ENCODE results near the gene PCCA.

DNA sequence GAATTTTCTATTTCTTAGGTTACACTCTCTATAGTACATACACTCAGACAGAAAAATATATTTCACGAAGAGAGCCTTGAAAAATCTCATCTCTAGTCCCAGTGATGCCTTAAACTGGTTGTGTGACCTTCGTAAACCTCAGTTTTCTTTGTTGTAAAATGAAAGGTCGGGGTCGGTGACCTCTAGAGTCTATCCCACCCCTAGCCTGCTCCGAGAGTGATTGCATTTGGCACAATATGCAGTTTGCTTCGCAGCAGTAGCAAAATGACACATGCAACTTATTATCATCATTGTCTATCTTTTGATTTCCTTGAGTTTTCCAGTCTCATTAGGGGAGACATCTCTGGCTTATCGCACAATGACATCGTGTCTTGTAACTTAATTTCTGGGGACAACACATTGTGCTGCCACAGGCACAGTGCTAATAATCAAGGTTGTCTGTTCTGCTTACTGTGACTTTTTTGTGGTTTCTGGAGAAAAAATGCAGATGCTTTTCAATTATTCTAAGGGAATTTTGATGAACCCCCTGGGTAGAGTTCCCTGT is 384.7 kb downstream of the PCCA start:
- TF ChIP-seq, protein P1, sequence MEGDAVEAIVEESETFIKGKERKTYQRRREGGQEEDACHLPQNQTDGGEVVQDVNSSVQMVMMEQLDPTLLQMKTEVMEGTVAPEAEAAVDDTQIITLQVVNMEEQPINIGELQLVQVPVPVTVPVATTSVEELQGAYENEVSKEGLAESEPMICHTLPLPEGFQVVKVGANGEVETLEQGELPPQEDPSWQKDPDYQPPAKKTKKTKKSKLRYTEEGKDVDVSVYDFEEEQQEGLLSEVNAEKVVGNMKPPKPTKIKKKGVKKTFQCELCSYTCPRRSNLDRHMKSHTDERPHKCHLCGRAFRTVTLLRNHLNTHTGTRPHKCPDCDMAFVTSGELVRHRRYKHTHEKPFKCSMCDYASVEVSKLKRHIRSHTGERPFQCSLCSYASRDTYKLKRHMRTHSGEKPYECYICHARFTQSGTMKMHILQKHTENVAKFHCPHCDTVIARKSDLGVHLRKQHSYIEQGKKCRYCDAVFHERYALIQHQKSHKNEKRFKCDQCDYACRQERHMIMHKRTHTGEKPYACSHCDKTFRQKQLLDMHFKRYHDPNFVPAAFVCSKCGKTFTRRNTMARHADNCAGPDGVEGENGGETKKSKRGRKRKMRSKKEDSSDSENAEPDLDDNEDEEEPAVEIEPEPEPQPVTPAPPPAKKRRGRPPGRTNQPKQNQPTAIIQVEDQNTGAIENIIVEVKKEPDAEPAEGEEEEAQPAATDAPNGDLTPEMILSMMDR (IDR thresholded peaks at IDR 0.05) = no peak
- TF ChIP-seq EP300 (IDR thresholded peaks at IDR 0.05) = no peak

Data from tibial nerve (tissue), 4 donors.